GM23338 (cell line): ENCODE data around the gene C11orf98. TPM values are rescaled to one million over a fixed set of nuclear protein-coding genes. Genes with fewer than 3 reads are reported as not detected.
A peak's percentile ranks its signal among the peaks of the same experiment; 100 is the strongest.

Experiments used
- ATAC-seq: fragments of 200-7000 bp; cut with Tn5 transposase; 3 replicates; pipeline ENCODE4 v1.9.1; 2020
- DNase-seq: peaks from one replicate; pipeline ENCODE4 v3.0.0-alpha.2; 2015; ENCODE audit warnings: low spot score
- H2AFZ ChIP-seq: fragments of 200-600 bp; sonication (generic); 2 replicates; pipeline ENCODE4 v1.8.0; 2016; ENCODE audit warnings: antibody characterized with exemption, mild to moderate bottlenecking, moderate library complexity
- H3F3A ChIP-seq: fragments of 200-600 bp; sonication (generic); replicated peaks from 2 replicates; pipeline ENCODE4 v1.8.0; 2017; ENCODE audit warnings: antibody characterized with exemption, mixed run types, low read depth
- H3K27ac ChIP-seq: fragments of 200-600 bp; sonication (generic); 2 replicates; pipeline ENCODE4 v1.6.1; 2016; ENCODE audit warnings: low read depth
- H3K27me3 ChIP-seq: fragments of 200-600 bp; sonication (generic); 2 replicates; pipeline ENCODE4 v1.8.0; 2016; ENCODE audit warnings: mild to moderate bottlenecking, mixed run types, moderate library complexity; ENCODE audit not compliant: insufficient read depth
- H3K36me3 ChIP-seq: fragments of 200-600 bp; sonication (generic); 2 replicates; pipeline ENCODE4 v1.8.0; 2016; ENCODE audit warnings: mild to moderate bottlenecking; ENCODE audit not compliant: insufficient read depth
- H3K4me1 ChIP-seq: fragments of 200-600 bp; sonication (generic); 2 replicates; pipeline ENCODE4 v1.8.0; 2016; ENCODE audit warnings: mild to moderate bottlenecking, moderate library complexity; ENCODE audit not compliant: insufficient read depth
- H3K4me2 ChIP-seq: fragments of 200-600 bp; sonication (generic); 2 replicates; pipeline ENCODE4 v1.7.1; 2017; ENCODE audit warnings: mixed run types
- H3K4me3 ChIP-seq: fragments of 200-600 bp; sonication (generic); 2 replicates; pipeline ENCODE4 v1.6.1; 2016; ENCODE audit warnings: mixed run types
- H3K79me2 ChIP-seq: fragments of 200-600 bp; sonication (generic); replicated peaks from 2 replicates; pipeline ENCODE4 v1.8.0; 2017; ENCODE audit warnings: mild to moderate bottlenecking; ENCODE audit not compliant: insufficient read depth
- H3K9me2 ChIP-seq: fragments of 200-600 bp; sonication (generic); 2 replicates; pipeline ENCODE4 v1.8.0; 2017; ENCODE audit not compliant: insufficient read depth
- H4K20me1 ChIP-seq: fragments of 200-600 bp; sonication (generic); replicated peaks from 2 replicates; pipeline ENCODE4 v1.8.0; 2017; ENCODE audit warnings: mild to moderate bottlenecking; ENCODE audit not compliant: insufficient read depth
- H3K27ac Mint-ChIP-seq: 2 replicates; pipeline ENCODE4 v1.8.0; 2020; ENCODE audit warnings: inconsistent platforms, mild to moderate bottlenecking, moderate library complexity, mixed read lengths
- H3K27me3 Mint-ChIP-seq: 3 replicates; pipeline ENCODE4 v1.8.0; 2022; ENCODE audit warnings: low read depth, mild to moderate bottlenecking, moderate library complexity, mixed read lengths, inconsistent platforms; ENCODE audit not compliant: insufficient read depth, poor library complexity
- H3K36me3 Mint-ChIP-seq: 3 replicates; pipeline ENCODE4 v1.8.0; 2021; ENCODE audit warnings: low read depth, mild to moderate bottlenecking, inconsistent platforms, moderate library complexity, mixed read lengths
- H3K4me1 Mint-ChIP-seq: 3 replicates; pipeline ENCODE4 v1.8.0; 2020; ENCODE audit warnings: mild to moderate bottlenecking, inconsistent platforms, mixed read lengths
- H3K4me3 Mint-ChIP-seq: 3 replicates; pipeline ENCODE4 v1.8.0; 2021; ENCODE audit warnings: moderate library complexity, mild to moderate bottlenecking, inconsistent platforms, mixed read lengths
- H3K9me3 Mint-ChIP-seq: 3 replicates; pipeline ENCODE4 v1.8.0; 2020; ENCODE audit warnings: moderate library complexity, mild to moderate bottlenecking, inconsistent platforms, mixed read lengths
- CREB1 ChIP-seq: fragments of 250-450 bp; sonication (Bioruptor Pico); IDR thresholded peaks from 2 replicates; pipeline ENCODE4 v1.5.0; 2020; ENCODE audit warnings: low read depth, mild to moderate bottlenecking, moderate library complexity
- EZH2 ChIP-seq: fragments of 200-600 bp; sonication (generic); IDR thresholded peaks from one replicate; pipeline ENCODE4 v1.8.0; 2017; ENCODE audit warnings: antibody characterized with exemption, mild to moderate bottlenecking, low read depth; ENCODE audit not compliant: unreplicated experiment
- ZNF114 ChIP-seq: fragments of 250-450 bp; sonication (Bioruptor Pico); IDR thresholded peaks from 2 replicates; pipeline ENCODE4 v1.5.0; 2020; ENCODE audit warnings: mild to moderate bottlenecking, moderate library complexity
- ZNF331 ChIP-seq: fragments of 250-450 bp; sonication (Bioruptor Pico); IDR thresholded peaks from 2 replicates; pipeline ENCODE4 v1.5.0; 2020; ENCODE audit warnings: low read depth, mild to moderate bottlenecking, moderate library complexity
- polyA plus RNA-seq: library from polyadenylated mRNA; unstranded; fragments of >200 nt; fragmentation: Nextera tagmentation; extraction: Ambion mirVana; gene quantifications from 2 replicates; pipeline ENCODE4 v1.2.1, GENCODE V29; 2016
- total RNA-seq: library from RNA; depleted of rRNA; stranded (reverse); fragments of >200 nt; shearing (Covaris generic); gene quantifications from 2 replicates; pipeline ENCODE4 v1.2.3, GENCODE V29; 2014
- TF ChIP-seq, protein P1 (sequence below): IDR thresholded peaks from one replicate; pipeline ENCODE4 v1.6.1; 2018; ENCODE audit warnings: antibody characterized with exemption; ENCODE audit not compliant: unreplicated experiment
- TF ChIP-seq, protein P2 (sequence below): fragments of 250-450 bp; sonication (Bioruptor Pico); IDR thresholded peaks from 2 replicates; pipeline ENCODE4 v1.5.0; 2020; ENCODE audit warnings: mild to moderate bottlenecking, moderate library complexity
- TF ChIP-seq, protein P3 (sequence below): IDR thresholded peaks from 2 replicates; pipeline ENCODE4 v1.6.1; 2016; ENCODE audit warnings: antibody characterized with exemption
- TF ChIP-seq, protein P4 (sequence below), 2 experiments: fragments of 200-600 bp in 1 of 2; sonication (generic) in 1 of 2; conservative IDR thresholded peaks; 2 replicates each; pipeline versions ENCODE4 v1.5.1 to v1.6.1; 2016 to 2017; ENCODE audit warnings: antibody characterized with exemption in 2 of 2, low read depth in 2 of 2, mild to moderate bottlenecking in 2 of 2, moderate library complexity in 1 of 2

The C11orf98 gene
- total and polyA plus RNA-seq, 2 experiments from 2014 or later = 132 to 479 TPM

DNA sequence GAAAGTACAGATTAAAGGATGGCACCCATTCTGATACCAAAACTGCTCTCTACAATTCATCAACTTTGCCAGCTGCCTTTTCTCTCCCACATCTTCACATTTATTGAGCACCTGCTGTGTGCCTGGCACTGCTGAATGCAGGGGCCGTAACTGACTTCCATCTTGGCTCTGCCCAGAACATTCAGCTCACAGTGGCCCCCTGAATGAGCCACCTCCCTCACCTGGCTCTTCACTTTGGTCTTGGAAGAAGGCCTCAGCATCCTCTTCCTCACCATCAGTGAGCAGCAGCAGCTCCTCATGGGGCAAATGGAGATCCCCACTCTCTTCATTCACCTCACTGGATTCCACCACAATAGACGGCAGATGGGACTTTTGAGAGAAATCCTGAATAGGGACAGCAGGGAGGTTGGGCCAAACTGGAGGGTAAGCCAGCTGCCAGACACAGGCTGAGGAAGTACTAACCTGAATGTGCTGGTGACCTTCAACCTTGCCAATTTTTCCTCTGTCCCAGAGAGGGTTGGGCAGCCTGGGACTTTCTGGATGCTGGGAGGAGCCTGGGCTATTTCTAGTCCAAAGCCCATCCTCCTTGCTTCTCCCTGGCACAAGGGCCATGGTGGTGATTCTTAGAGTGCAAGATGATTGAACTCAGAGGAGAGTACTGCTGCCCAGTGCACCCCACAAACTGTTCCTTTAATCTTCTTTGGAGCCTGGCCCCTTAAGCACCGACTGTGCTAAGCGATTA lies 4.6 kb upstream of the C11orf98 start:
- Mint-ChIP-seq H3K4me3 (peak overlapping the region; percentile 90), H3K4me1 (peaks cover 17% of the 10 kb centered on the region), H3K9me3 (no peaks in the 10 kb centered on the region; the same call in none of the 3 replicates), H3K36me3 (peaks cover 54% of the 10 kb centered on the region), H3K27me3 (peaks cover 27% of the 10 kb centered on the region), H3K27ac (0 out of 2 replicates have a peak overlapping the region, but pooled peaks have one; percentile 11)
- Histone ChIP-seq H4K20me1 (peaks cover 15% of the 10 kb centered on the region), H2AFZ (no peak overlapping the region), H3F3A (peaks cover 54% of the 10 kb centered on the region), H3K27ac (peak overlapping the region; percentile 92), H3K27me3 (no peaks in the 10 kb centered on the region), H3K4me3 (no peak overlapping the region; the same call in 1 of the 2 replicates), H3K4me1 (peaks cover 31% of the 10 kb centered on the region), H3K9me2 (no peaks in the 10 kb centered on the region), H3K36me3 (peaks cover 7% of the 10 kb centered on the region), H3K4me2 (no peak overlapping the region), H3K79me2 (peaks cover 46% of the 10 kb centered on the region)
- DNase-seq (peak; percentile 47), ATAC-seq (no peak)
- TF ChIP-seq, protein P1, sequence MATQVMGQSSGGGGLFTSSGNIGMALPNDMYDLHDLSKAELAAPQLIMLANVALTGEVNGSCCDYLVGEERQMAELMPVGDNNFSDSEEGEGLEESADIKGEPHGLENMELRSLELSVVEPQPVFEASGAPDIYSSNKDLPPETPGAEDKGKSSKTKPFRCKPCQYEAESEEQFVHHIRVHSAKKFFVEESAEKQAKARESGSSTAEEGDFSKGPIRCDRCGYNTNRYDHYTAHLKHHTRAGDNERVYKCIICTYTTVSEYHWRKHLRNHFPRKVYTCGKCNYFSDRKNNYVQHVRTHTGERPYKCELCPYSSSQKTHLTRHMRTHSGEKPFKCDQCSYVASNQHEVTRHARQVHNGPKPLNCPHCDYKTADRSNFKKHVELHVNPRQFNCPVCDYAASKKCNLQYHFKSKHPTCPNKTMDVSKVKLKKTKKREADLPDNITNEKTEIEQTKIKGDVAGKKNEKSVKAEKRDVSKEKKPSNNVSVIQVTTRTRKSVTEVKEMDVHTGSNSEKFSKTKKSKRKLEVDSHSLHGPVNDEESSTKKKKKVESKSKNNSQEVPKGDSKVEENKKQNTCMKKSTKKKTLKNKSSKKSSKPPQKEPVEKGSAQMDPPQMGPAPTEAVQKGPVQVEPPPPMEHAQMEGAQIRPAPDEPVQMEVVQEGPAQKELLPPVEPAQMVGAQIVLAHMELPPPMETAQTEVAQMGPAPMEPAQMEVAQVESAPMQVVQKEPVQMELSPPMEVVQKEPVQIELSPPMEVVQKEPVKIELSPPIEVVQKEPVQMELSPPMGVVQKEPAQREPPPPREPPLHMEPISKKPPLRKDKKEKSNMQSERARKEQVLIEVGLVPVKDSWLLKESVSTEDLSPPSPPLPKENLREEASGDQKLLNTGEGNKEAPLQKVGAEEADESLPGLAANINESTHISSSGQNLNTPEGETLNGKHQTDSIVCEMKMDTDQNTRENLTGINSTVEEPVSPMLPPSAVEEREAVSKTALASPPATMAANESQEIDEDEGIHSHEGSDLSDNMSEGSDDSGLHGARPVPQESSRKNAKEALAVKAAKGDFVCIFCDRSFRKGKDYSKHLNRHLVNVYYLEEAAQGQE = no peak
- TF ChIP-seq, protein P2, sequence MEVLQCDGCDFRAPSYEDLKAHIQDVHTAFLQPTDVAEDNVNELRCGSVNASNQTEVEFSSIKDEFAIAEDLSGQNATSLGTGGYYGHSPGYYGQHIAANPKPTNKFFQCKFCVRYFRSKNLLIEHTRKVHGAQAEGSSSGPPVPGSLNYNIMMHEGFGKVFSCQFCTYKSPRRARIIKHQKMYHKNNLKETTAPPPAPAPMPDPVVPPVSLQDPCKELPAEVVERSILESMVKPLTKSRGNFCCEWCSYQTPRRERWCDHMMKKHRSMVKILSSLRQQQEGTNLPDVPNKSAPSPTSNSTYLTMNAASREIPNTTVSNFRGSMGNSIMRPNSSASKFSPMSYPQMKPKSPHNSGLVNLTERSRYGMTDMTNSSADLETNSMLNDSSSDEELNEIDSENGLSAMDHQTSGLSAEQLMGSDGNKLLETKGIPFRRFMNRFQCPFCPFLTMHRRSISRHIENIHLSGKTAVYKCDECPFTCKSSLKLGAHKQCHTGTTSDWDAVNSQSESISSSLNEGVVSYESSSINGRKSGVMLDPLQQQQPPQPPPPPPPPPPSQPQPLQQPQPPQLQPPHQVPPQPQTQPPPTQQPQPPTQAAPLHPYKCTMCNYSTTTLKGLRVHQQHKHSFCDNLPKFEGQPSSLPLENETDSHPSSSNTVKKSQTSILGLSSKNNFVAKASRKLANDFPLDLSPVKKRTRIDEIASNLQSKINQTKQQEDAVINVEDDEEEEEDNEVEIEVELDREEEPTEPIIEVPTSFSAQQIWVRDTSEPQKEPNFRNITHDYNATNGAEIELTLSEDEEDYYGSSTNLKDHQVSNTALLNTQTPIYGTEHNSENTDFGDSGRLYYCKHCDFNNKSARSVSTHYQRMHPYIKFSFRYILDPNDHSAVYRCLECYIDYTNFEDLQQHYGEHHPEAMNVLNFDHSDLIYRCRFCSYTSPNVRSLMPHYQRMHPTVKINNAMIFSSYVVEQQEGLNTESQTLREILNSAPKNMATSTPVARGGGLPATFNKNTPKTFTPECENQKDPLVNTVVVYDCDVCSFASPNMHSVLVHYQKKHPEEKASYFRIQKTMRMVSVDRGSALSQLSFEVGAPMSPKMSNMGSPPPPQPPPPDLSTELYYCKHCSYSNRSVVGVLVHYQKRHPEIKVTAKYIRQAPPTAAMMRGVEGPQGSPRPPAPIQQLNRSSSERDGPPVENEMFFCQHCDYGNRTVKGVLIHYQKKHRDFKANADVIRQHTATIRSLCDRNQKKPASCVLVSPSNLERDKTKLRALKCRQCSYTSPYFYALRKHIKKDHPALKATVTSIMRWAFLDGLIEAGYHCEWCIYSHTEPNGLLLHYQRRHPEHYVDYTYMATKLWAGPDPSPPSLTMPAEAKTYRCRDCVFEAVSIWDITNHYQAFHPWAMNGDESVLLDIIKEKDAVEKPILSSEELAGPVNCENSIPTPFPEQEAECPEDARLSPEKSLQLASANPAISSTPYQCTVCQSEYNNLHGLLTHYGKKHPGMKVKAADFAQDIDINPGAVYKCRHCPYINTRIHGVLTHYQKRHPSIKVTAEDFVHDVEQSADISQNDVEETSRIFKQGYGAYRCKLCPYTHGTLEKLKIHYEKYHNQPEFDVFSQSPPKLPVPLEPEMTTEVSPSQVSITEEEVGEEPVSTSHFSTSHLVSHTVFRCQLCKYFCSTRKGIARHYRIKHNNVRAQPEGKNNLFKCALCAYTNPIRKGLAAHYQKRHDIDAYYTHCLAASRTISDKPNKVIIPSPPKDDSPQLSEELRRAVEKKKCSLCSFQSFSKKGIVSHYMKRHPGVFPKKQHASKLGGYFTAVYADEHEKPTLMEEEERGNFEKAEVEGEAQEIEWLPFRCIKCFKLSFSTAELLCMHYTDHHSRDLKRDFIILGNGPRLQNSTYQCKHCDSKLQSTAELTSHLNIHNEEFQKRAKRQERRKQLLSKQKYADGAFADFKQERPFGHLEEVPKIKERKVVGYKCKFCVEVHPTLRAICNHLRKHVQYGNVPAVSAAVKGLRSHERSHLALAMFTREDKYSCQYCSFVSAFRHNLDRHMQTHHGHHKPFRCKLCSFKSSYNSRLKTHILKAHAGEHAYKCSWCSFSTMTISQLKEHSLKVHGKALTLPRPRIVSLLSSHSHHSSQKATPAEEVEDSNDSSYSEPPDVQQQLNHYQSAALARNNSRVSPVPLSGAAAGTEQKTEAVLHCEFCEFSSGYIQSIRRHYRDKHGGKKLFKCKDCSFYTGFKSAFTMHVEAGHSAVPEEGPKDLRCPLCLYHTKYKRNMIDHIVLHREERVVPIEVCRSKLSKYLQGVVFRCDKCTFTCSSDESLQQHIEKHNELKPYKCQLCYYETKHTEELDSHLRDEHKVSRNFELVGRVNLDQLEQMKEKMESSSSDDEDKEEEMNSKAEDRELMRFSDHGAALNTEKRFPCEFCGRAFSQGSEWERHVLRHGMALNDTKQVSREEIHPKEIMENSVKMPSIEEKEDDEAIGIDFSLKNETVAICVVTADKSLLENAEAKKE (CRISPR knock-in tag) = no peak
- TF ChIP-seq CREB1 (CRISPR knock-in tag) (no peak), ZNF331 (CRISPR knock-in tag) (no peak), EZH2 (no peak), ZNF114 (no peak)
- TF ChIP-seq, protein P3, sequence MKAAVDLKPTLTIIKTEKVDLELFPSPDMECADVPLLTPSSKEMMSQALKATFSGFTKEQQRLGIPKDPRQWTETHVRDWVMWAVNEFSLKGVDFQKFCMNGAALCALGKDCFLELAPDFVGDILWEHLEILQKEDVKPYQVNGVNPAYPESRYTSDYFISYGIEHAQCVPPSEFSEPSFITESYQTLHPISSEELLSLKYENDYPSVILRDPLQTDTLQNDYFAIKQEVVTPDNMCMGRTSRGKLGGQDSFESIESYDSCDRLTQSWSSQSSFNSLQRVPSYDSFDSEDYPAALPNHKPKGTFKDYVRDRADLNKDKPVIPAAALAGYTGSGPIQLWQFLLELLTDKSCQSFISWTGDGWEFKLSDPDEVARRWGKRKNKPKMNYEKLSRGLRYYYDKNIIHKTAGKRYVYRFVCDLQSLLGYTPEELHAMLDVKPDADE = no peak
- TF ChIP-seq, protein P4, sequence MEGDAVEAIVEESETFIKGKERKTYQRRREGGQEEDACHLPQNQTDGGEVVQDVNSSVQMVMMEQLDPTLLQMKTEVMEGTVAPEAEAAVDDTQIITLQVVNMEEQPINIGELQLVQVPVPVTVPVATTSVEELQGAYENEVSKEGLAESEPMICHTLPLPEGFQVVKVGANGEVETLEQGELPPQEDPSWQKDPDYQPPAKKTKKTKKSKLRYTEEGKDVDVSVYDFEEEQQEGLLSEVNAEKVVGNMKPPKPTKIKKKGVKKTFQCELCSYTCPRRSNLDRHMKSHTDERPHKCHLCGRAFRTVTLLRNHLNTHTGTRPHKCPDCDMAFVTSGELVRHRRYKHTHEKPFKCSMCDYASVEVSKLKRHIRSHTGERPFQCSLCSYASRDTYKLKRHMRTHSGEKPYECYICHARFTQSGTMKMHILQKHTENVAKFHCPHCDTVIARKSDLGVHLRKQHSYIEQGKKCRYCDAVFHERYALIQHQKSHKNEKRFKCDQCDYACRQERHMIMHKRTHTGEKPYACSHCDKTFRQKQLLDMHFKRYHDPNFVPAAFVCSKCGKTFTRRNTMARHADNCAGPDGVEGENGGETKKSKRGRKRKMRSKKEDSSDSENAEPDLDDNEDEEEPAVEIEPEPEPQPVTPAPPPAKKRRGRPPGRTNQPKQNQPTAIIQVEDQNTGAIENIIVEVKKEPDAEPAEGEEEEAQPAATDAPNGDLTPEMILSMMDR (conservative IDR thresholded peaks at IDR 0.05; ENCODE audit: low read depth in 2 of 2) = no peak
